Tibial artery (tissue), 4 donors: ENCODE measurements around the gene C5orf46.

ENCODE experiments used
- DNase-seq, 2 donors: peaks; one replicate each; pipeline ENCODE4 v3.0.0-alpha.2; 2019
- H3K27ac ChIP-seq, 2 donors: fragments of 200-600 bp; sonication (generic) in 1 of 2; 1 replicate in 1 of 2; 2 replicates in 1 of 2; pipeline ENCODE4 v1.5.1; 2018 to 2019; ENCODE audit warnings: mild to moderate bottlenecking in 1 of 2
- H3K27me3 ChIP-seq, 2 donors: fragments of 200-600 bp; sonication (generic) in 1 of 2; one replicate each; pipeline versions ENCODE4 v1.5.1 to v1.6.0; 2016 to 2019
- H3K36me3 ChIP-seq, 3 donors: fragments of 200-600 bp; sonication (generic) in 2 of 3; one replicate each; pipeline ENCODE4 v1.5.1; 2016 to 2019; ENCODE audit warnings: mild to moderate bottlenecking in 2 of 3
- H3K4me1 ChIP-seq, 4 donors: fragments of 200-600 bp; sonication (generic) in 2 of 4; 1 replicate in 3 of 4; 2 replicates in 1 of 4; pipeline ENCODE4 v1.5.1; 2016 to 2019
- H3K4me3 ChIP-seq, 2 donors: fragments of 200-600 bp; sonication (generic) in 1 of 2; 1 replicate in 1 of 2; 2 replicates in 1 of 2; pipeline ENCODE4 v1.5.1; 2018 to 2019; ENCODE audit warnings: mild to moderate bottlenecking in 2 of 2
- H3K9me3 ChIP-seq, 3 donors: fragments of 200-600 bp; sonication (generic) in 1 of 3; one replicate each; pipeline ENCODE4 v1.5.1; 2016 to 2019
- intact Hi-C: fragments of 100-400 bp; cut with DNase I; formaldehyde crosslinking; loops from one replicate; pipeline ENCODE4 v1.15.0; 2023; ENCODE audit warnings: low total_unique reads
- TF ChIP-seq, protein P1 (sequence below), 2 experiments: fragments of 200-600 bp in 1 of 2; fragments of 450-650 bp in 1 of 2; IDR thresholded peaks; one replicate each; pipeline ENCODE4 v1.5.1; 2017 to 2019; ENCODE audit warnings: antibody characterized with exemption in 2 of 2, mild to moderate bottlenecking in 1 of 2, moderate library complexity in 1 of 2

The C5orf46 gene

DNA sequence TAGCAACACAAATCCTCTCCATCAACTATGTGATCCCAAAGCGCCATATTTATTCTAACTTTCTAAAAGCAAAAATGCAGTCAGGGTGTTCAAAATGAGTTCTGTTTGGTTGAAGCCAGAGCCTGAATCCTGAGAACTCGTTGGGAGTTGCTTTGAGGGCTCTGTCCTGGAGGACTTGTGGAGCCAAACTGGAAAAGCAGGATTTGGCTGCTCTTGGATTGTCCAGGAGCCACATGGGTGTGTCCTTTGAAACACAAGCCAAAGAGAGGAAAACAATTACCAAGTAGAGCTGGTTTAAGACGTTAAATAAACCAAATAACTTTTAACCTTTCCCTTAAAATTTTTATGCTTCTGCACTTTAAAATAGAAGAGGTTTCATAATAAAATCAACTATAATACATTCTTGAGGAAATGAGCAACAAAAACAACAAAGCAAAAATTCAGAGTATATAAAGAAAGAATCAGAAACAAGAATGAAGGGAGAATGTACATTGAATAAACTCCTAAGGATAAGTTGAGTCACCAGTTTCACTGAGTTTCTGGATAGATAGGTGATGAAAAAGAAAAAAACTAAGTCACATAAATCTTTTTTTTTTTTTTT lies 13.5 kb downstream of the C5orf46 start:
- intact Hi-C loops, result no loop called here
- H3K27ac ChIP-seq, result peak overlapping the region; percentile 30 to 54
- H3K4me3 ChIP-seq, result no peak overlapping the region
- no peaks in the 10 kb centered on the region for H3K36me3 ChIP-seq
- TF ChIP-seq, protein P1, sequence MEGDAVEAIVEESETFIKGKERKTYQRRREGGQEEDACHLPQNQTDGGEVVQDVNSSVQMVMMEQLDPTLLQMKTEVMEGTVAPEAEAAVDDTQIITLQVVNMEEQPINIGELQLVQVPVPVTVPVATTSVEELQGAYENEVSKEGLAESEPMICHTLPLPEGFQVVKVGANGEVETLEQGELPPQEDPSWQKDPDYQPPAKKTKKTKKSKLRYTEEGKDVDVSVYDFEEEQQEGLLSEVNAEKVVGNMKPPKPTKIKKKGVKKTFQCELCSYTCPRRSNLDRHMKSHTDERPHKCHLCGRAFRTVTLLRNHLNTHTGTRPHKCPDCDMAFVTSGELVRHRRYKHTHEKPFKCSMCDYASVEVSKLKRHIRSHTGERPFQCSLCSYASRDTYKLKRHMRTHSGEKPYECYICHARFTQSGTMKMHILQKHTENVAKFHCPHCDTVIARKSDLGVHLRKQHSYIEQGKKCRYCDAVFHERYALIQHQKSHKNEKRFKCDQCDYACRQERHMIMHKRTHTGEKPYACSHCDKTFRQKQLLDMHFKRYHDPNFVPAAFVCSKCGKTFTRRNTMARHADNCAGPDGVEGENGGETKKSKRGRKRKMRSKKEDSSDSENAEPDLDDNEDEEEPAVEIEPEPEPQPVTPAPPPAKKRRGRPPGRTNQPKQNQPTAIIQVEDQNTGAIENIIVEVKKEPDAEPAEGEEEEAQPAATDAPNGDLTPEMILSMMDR (IDR thresholded peaks at IDR 0.05), result no peak
- H3K9me3 ChIP-seq, result no peaks in the 10 kb centered on the region
- DNase-seq, result no peak
- H3K4me1 ChIP-seq, result peaks cover 0 to 32% (median 2%) of the 10 kb centered on the region in 4 donors
- H3K27me3 ChIP-seq, result no peaks in the 10 kb centered on the region

DNA sequence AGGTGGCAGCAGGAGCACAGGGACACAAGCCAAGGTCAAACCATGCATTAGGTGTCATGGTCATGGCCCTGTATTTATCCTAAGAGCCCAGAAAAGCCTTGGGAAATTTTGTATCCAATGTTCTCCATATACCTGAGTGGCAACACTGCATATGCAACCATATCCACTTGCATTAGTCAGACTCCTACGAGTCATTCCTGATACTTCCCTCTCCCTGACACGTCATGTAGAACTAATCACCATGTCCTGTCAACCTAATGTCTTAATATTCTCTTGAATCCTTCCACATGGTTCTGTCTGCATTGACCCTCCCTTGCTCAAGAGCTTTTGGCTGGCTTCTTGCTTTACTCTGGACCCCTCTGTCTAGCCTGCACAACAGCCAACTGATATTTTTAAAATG lies 18.4 kb downstream of the C5orf46 start:
- TF ChIP-seq, protein P1 (IDR thresholded peaks at IDR 0.05), result no peak
- intact Hi-C loops, result no loop called here

DNA sequence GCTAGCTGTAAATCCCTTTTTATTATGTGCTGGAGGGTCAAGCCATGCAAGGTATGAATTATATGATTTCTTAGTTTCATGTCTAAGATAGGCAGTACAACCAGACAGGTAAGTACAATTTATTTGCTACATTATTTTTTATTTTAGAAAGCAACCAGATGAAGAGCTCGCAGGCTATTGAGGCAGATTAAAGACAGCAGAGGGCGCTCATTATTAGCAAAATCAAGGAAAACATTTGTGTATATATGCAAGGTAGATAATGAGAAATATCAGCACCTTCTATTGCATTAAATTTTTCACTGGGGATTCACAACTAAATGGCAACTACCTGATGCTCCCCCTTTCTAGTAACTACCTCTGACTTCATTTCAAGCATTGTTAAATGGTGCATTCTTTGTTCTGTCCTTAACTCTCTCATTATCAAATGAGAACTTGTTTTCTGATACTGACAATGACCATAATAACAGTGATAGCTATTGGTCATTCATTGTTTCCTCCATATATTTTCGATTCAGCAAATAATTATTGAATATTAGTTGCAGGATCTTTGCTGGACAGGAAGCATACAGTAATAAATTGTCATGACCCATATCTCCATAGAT lies 19.2 kb downstream of the C5orf46 start:
- H3K27me3 ChIP-seq, result no peaks in the 10 kb centered on the region
- H3K27ac ChIP-seq, result no peak overlapping the region
- no peak for DNase-seq
- intact Hi-C loops, result no loop called here
- TF ChIP-seq, protein P1 (IDR thresholded peaks at IDR 0.05), result peak; percentile 52 to 66
- H3K36me3 ChIP-seq, result no peaks in the 10 kb centered on the region
- no peaks in the 10 kb centered on the region for H3K9me3 ChIP-seq
- H3K4me3 ChIP-seq, result no peak overlapping the region
- H3K4me1 ChIP-seq, result peaks cover 0 to 4% (median 0%) of the 10 kb centered on the region in 4 donors

More for the DNA sequence above, 18.4 kb downstream of the C5orf46 start:
- no peaks in the 10 kb centered on the region for H3K9me3 ChIP-seq
- no peaks in the 10 kb centered on the region for H3K36me3 ChIP-seq
- no peak for DNase-seq
- H3K27me3 ChIP-seq, result no peaks in the 10 kb centered on the region
- peaks cover 0 to 10% (median 0%) of the 10 kb centered on the region in 4 donors for H3K4me1 ChIP-seq
- no peak overlapping the region for H3K27ac ChIP-seq
- H3K4me3 ChIP-seq, result no peak overlapping the region

DNA sequence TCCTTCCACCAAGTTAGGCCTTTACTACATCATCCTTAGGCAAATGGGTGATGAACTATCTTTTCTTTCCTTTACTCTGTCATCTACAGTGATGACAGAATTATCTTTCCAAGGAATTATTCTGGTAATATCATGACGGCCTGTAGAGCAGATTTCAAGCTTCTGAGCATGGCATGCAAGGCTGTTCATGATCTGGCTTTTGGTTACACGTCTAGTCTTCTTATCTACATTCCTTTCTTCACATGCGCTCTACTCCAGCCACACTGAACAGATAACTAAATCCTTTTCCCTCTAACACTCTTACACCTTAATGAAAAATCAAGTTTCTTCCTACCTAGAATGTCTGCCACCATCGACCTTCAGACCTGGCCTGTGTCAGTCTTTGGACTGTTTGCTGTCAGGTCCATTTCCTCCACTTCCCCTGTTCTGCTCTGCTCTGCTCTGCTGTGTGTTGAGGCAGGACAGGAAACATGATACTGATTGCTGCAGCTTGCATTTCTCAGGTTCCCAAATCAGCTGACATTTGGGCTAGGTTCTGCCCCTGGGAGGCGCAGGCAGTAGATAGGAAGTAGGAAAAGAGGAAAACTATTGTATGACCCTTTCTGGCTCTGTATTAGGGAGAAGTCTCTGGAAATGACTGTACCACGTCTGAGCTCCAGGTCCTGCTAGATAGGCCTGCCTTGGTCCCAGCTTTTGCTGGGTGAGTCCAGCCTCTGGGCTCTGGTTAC lies 23.6 kb downstream of the C5orf46 start:
- Histone ChIP-seq H3K36me3 (no peaks in the 10 kb centered on the region), H3K4me3 (no peak overlapping the region), H3K27me3 (no peaks in the 10 kb centered on the region), H3K27ac (no peak overlapping the region), H3K9me3 (no peaks in the 10 kb centered on the region), H3K4me1 (no peaks in the 10 kb centered on the region)
- TF ChIP-seq, protein P1 (IDR thresholded peaks at IDR 0.05), result no peak
- intact Hi-C loops, result no loop called here
- no peak for DNase-seq

DNA sequence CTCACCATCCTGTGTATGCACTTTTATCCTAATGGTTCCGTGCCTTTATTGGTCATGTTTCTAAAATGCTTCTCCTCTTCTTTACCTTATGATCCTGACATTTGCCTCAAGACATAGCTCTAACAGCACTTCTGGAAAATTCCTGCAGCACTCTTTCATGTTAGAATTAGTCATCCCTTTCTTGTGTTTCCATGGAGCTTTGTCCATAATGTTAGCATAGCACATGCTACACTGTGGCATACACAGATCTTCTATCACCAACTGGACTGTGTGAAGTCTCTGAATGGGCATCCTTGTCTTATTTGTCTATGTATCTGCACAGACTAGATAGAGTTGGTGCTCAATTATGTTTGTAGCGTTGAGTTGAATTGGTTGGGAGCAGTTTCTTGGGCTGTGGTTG lies 25.9 kb downstream of the C5orf46 start:
- intact Hi-C loops, result no loop called here
- Histone ChIP-seq H3K27me3 (no peaks in the 10 kb centered on the region), H3K36me3 (no peaks in the 10 kb centered on the region), H3K4me3 (no peak overlapping the region), H3K27ac (no peak overlapping the region), H3K9me3 (no peaks in the 10 kb centered on the region), H3K4me1 (no peaks in the 10 kb centered on the region)
- no peak for DNase-seq
- TF ChIP-seq, protein P1 (IDR thresholded peaks at IDR 0.05), result no peak
